Liver (tissue), 3 donors: ENCODE data around the gene FBXO21.

Source experiments
- EGR1 ChIP-seq, 2 donors: IDR thresholded peaks; 2 replicates each; pipeline ENCODE4 v1.6.1; 2016 to 2018; ENCODE audit warnings: antibody characterized with exemption in 2 of 2, low read depth in 2 of 2
- GABPA ChIP-seq, 2 donors: IDR thresholded peaks in 1 of 2; conservative IDR thresholded peaks in 1 of 2; 2 replicates each; pipeline ENCODE4 v1.6.1; 2016; ENCODE audit warnings: antibody characterized with exemption in 2 of 2, mild to moderate bottlenecking in 1 of 2, moderate library complexity in 1 of 2
- RAD21 ChIP-seq, 2 donors: IDR thresholded peaks; 2 replicates each; pipeline ENCODE4 v1.6.1; 2016; ENCODE audit warnings: antibody characterized with exemption in 2 of 2, mild to moderate bottlenecking in 2 of 2
- SP1 ChIP-seq: IDR thresholded peaks from 2 replicates; pipeline ENCODE4 v1.6.1; 2018; ENCODE audit warnings: antibody characterized with exemption, mild to moderate bottlenecking
- YY1 ChIP-seq: IDR thresholded peaks from 2 replicates; pipeline ENCODE4 v1.6.1; 2016; ENCODE audit warnings: antibody characterized with exemption, mild to moderate bottlenecking
- TF ChIP-seq, protein P1 (sequence below): fragments of 150-350 bp; IDR thresholded peaks from 2 replicates; pipeline ENCODE4 v1.5.1; 2017; ENCODE audit warnings: improper control_type of control experiment, low read depth, low read length; ENCODE audit not compliant: missing input control
- TF ChIP-seq, protein P2 (sequence below): IDR thresholded peaks from 2 replicates; pipeline ENCODE4 v1.6.1; 2016; ENCODE audit warnings: antibody characterized with exemption, mild to moderate bottlenecking
- TF ChIP-seq, protein P3 (sequence below): IDR thresholded peaks from 2 replicates; pipeline ENCODE4 v1.6.1; 2016; ENCODE audit warnings: antibody characterized with exemption
- TF ChIP-seq, protein P4 (sequence below): IDR thresholded peaks from 2 replicates; pipeline ENCODE4 v1.6.1; 2016; ENCODE audit warnings: antibody characterized with exemption
- donor health status: healthy.
- donor health status: healthy.

DNA sequence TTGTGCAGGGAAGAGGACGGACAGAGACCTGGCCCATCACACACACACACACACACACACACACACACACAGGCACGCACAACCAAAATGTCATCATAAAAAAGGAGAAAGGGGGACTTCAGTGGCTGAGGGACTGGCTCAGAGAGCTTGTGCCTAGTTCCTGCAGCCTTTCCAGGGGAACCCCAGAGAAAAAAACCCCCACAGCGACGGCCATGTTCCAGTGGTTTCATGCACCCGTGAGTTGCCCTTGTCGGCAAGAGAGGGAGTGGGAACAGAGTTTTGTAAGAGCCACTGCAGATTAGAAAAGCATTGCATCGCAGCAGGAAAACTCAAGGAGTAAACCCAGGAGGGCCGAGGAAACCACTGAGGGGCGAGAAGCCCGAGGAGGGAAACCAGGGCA, 24.5 kb upstream of the FBXO21 start:
- TF ChIP-seq YY1 (no peak), SP1 (no peak), GABPA (IDR thresholded peaks at IDR 0.05 in 1 of 2, conservative IDR thresholded peaks at IDR 0.05 in 1 of 2) (no peak), RAD21 (IDR thresholded peaks at IDR 0.05) (no peak), EGR1 (IDR thresholded peaks at IDR 0.05; ENCODE audit: low read depth in 2 of 2) (no peak)
- TF ChIP-seq, protein P1, sequence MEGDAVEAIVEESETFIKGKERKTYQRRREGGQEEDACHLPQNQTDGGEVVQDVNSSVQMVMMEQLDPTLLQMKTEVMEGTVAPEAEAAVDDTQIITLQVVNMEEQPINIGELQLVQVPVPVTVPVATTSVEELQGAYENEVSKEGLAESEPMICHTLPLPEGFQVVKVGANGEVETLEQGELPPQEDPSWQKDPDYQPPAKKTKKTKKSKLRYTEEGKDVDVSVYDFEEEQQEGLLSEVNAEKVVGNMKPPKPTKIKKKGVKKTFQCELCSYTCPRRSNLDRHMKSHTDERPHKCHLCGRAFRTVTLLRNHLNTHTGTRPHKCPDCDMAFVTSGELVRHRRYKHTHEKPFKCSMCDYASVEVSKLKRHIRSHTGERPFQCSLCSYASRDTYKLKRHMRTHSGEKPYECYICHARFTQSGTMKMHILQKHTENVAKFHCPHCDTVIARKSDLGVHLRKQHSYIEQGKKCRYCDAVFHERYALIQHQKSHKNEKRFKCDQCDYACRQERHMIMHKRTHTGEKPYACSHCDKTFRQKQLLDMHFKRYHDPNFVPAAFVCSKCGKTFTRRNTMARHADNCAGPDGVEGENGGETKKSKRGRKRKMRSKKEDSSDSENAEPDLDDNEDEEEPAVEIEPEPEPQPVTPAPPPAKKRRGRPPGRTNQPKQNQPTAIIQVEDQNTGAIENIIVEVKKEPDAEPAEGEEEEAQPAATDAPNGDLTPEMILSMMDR: no peak
- TF ChIP-seq, protein P2, sequence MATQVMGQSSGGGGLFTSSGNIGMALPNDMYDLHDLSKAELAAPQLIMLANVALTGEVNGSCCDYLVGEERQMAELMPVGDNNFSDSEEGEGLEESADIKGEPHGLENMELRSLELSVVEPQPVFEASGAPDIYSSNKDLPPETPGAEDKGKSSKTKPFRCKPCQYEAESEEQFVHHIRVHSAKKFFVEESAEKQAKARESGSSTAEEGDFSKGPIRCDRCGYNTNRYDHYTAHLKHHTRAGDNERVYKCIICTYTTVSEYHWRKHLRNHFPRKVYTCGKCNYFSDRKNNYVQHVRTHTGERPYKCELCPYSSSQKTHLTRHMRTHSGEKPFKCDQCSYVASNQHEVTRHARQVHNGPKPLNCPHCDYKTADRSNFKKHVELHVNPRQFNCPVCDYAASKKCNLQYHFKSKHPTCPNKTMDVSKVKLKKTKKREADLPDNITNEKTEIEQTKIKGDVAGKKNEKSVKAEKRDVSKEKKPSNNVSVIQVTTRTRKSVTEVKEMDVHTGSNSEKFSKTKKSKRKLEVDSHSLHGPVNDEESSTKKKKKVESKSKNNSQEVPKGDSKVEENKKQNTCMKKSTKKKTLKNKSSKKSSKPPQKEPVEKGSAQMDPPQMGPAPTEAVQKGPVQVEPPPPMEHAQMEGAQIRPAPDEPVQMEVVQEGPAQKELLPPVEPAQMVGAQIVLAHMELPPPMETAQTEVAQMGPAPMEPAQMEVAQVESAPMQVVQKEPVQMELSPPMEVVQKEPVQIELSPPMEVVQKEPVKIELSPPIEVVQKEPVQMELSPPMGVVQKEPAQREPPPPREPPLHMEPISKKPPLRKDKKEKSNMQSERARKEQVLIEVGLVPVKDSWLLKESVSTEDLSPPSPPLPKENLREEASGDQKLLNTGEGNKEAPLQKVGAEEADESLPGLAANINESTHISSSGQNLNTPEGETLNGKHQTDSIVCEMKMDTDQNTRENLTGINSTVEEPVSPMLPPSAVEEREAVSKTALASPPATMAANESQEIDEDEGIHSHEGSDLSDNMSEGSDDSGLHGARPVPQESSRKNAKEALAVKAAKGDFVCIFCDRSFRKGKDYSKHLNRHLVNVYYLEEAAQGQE: no peak
- TF ChIP-seq, protein P3, sequence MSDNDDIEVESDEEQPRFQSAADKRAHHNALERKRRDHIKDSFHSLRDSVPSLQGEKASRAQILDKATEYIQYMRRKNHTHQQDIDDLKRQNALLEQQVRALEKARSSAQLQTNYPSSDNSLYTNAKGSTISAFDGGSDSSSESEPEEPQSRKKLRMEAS: no peak
- TF ChIP-seq, protein P4, sequence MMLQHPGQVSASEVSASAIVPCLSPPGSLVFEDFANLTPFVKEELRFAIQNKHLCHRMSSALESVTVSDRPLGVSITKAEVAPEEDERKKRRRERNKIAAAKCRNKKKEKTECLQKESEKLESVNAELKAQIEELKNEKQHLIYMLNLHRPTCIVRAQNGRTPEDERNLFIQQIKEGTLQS: no peak
